Mucosa of descending colon (tissue), 3 donors: ENCODE results near the gene CTSF. TPM values are rescaled to one million over a fixed set of nuclear protein-coding genes. Genes with fewer than 3 reads are reported as not detected.
"Not testable (repeated sequence)": the region's sequence is repeated elsewhere in the genome, so short reads cannot be mapped to it uniquely, and the experiment has no call there.

Source experiments
- ATAC-seq: fragments of 200-7000 bp; cut with Tn5 transposase; one replicate; pipeline ENCODE4 v1.9.1; 2020; ENCODE audit warnings: mild to moderate bottlenecking, moderate library complexity
- DNase-seq, 3 donors: peaks; one replicate each; pipeline ENCODE4 v3.0.0-alpha.2; 2020
- H3K36me3 ChIP-seq: fragments of 200-600 bp; one replicate; pipeline ENCODE4 v1.8.0; 2021; ENCODE audit warnings: low read depth, mild to moderate bottlenecking
- H3K4me1 ChIP-seq: fragments of 200-600 bp; one replicate; pipeline ENCODE4 v1.8.0; 2021; ENCODE audit warnings: low read depth, mild to moderate bottlenecking
- H3K4me3 ChIP-seq: fragments of 200-600 bp; one replicate; pipeline ENCODE4 v1.8.0; 2021; ENCODE audit warnings: mild to moderate bottlenecking
- H3K9me3 ChIP-seq: fragments of 200-600 bp; one replicate; pipeline ENCODE4 v1.8.0; 2021; ENCODE audit warnings: mild to moderate bottlenecking
- intact Hi-C, 2 donors: fragments of 100-400 bp; cut with DNase I in 1 of 2; cut with micrococcal nuclease in 1 of 2; formaldehyde crosslinking; loops; one replicate each; pipeline versions ENCODE4 v1.11.0 to v1.11.1; 2022; cut with DNase I, micrococcal nuclease
- total RNA-seq, 3 donors: library from RNA; stranded (reverse); fragmentation: NEBNext Ultra II Directional in 2 of 3; extraction: Animal tissue kit (Norgen Biotek cat#: 25700) in 2 of 3; gene quantifications; one replicate each; pipeline versions ENCODE4 v1.2.1 to v1.2.4, GENCODE V29; 2021 to 2023
- TF ChIP-seq, protein P1 (sequence below): fragments of 200-600 bp; IDR thresholded peaks from one replicate; pipeline ENCODE4 v1.8.0; 2022; ENCODE audit warnings: antibody characterized with exemption, mild to moderate bottlenecking
- donor health status: DM: no; HTN: no; CAD: no; lungs with moderate emphysema.
- donor health status: DM: no; HTN: no; CAD: no.
- donor health status: DM: no; HTN: yes; CAD: no.

The CTSF gene
- total RNA-seq, 3 donors from 2014 or later = 5.8 to 84.3 (median 8.3) TPM

DNA sequence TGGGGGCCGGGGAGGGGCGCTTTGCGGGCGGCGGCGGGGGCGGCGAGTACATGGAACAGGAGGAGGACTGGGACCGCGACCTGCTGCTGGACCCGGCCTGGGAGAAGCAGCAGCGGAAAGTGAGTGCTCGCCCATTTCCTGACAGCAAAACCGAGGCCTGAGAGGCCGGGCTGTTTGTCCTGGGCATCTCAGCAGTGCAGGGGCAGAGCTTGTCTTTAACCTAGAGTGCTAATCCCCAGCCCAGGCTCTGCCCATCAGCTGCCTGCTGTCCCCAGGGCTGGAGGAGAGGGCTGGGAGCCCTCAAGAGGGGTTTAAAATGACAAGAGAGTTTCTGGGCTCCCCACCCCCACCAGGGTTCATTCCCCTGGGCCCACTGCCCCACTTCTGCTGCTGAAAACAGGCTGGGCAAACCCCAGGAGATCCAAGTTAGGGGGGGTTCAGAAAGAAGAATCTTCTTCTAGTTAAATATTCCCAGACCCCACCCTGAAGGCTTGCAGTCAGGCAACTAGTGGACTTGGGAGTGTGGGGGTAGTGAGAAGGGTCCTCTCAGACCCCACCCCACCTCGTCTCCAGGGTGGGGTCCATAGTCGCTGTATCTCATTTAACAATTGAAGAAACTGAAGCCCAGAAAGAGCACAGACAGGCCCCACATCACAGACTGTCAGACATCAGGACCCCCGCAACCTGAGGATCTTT, 21.3 kb downstream of the CTSF start:
- DNase-seq (no peak), ATAC-seq (no peak)
- H3K4me3 ChIP-seq = no peak overlapping the region
- no peaks in the 10 kb centered on the region for H3K9me3 ChIP-seq
- H3K36me3 ChIP-seq = no peaks in the 10 kb centered on the region
- TF ChIP-seq, protein P1, sequence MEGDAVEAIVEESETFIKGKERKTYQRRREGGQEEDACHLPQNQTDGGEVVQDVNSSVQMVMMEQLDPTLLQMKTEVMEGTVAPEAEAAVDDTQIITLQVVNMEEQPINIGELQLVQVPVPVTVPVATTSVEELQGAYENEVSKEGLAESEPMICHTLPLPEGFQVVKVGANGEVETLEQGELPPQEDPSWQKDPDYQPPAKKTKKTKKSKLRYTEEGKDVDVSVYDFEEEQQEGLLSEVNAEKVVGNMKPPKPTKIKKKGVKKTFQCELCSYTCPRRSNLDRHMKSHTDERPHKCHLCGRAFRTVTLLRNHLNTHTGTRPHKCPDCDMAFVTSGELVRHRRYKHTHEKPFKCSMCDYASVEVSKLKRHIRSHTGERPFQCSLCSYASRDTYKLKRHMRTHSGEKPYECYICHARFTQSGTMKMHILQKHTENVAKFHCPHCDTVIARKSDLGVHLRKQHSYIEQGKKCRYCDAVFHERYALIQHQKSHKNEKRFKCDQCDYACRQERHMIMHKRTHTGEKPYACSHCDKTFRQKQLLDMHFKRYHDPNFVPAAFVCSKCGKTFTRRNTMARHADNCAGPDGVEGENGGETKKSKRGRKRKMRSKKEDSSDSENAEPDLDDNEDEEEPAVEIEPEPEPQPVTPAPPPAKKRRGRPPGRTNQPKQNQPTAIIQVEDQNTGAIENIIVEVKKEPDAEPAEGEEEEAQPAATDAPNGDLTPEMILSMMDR = no peak
- H3K4me1 ChIP-seq = peaks cover 25% of the 10 kb centered on the region
- intact Hi-C loops = no loop called here

DNA sequence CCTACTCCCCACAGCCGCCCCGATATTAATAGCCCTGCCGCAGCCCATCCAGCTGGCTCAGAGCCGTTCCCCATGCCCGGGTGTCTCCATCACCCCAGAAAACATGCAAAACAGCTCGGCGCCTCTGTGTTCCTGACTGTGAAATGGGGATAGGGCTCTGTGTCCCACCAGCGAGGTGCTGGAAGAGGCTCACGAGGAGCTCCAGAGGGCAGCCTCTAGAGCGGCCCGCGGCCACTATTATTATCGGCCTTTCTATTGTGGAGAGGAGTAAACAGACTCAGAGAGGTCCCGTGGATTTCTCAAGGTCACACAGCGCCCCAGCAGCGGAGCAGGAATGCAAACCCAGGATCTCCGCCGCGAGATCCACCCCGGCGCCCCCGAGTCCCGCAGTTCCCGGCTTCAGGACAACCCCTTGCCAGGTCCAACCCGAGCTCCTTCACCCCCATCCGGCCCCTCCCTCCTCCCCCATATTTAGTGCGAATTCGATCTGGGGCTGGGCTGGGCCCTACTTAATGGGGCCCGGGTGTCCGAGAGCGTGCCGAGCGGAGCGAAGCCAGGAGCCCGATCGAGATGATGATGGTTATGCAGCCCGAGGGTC, 21.9 kb downstream of the CTSF start, which contains the start of gene ACTN3:
Gene ACTN3 (plus strand): TSS at position 536 of the 598 bp plus-strand sequence. CDS start 35 bp downstream, at position 571.
- H3K9me3 ChIP-seq = no peaks in the 10 kb centered on the region
- TF ChIP-seq, protein P1 = no peak
- no peak for ATAC-seq
- H3K36me3 ChIP-seq = no peaks in the 10 kb centered on the region
- H3K4me3 ChIP-seq = peak within 1 kb of the TSS; percentile 68
- intact Hi-C loops = no loop called here
- H3K4me1 ChIP-seq = peaks cover 25% of the 10 kb centered on the region
- DNase-seq = peak; percentile 27 to 70 (median 56)

DNA sequence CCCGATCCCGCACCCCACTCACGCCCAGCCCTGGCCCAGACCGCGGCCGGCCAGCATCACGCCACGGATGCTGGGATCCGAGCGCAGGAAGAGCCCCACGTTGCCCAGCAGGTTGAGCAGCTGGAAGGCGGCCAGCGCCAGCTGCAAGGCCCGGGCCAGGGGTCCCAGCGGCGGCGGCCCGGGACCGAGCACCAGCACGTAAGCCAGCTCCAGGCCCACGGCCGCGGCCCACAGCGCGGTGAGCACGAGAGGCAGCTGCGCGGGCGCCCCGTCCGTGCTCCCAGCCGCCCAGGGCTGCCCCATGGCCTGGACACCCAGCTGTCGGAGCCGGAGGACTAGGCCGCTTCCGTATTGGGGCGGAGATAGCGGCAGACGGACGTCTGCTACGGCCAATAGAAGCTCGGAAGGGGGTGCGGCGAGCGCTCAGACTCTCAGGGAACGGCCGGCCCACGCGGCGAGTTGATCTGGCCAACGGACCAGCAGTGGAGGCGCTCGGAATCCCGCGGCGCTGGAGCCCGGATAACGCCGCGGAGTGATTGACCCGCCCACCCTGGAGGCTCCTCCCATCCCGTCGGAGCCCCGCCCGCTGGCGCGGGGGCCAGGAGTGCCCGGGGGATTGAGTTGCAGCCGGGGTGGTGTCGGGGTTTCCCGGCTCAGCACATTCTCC, 22.6 kb downstream of the CTSF start, which contains the start of gene ZDHHC24:
Gene ZDHHC24 (minus strand): TSS at position 348 of the 667 bp plus-strand sequence. CDS start 45 bp downstream, at position 303.
- TF ChIP-seq, protein P1 = no peak
- Histone ChIP-seq H3K4me1 (peaks cover 25% of the 10 kb centered on the region), H3K9me3 (no peaks in the 10 kb centered on the region), H3K36me3 (no peaks in the 10 kb centered on the region), H3K4me3 (peak within 1 kb of the TSS; percentile 68)
- intact Hi-C loops = no loop called here
- ATAC-seq (peak; percentile 97), DNase-seq (peak; percentile 96 to 98 (median 97))

DNA sequence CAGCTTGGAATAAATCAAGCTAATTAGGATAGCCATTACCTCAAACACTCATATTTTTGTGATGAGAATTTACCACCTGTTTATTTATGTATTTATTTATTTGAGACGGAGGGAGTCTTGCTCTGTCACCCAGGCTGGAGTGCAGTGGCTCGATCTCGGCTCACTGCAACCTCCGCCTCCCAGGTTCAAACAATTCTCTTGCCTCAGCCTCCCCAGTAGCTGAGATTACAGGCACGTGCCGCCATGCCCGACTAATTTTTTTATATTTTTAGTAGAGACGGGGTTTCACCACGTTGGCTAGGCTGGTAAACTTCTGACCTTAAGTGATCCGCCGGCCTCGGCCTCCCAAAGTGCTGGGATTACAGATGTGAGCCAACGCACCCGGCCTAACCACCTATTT, 23.5 kb downstream of the CTSF start:
- ATAC-seq, intact Hi-C loops, H3K4me3 ChIP-seq, H3K9me3 ChIP-seq, DNase-seq, H3K36me3 ChIP-seq: not testable (repeated sequence)
- H3K4me1 ChIP-seq = peaks cover 25% of the 10 kb centered on the region

DNA sequence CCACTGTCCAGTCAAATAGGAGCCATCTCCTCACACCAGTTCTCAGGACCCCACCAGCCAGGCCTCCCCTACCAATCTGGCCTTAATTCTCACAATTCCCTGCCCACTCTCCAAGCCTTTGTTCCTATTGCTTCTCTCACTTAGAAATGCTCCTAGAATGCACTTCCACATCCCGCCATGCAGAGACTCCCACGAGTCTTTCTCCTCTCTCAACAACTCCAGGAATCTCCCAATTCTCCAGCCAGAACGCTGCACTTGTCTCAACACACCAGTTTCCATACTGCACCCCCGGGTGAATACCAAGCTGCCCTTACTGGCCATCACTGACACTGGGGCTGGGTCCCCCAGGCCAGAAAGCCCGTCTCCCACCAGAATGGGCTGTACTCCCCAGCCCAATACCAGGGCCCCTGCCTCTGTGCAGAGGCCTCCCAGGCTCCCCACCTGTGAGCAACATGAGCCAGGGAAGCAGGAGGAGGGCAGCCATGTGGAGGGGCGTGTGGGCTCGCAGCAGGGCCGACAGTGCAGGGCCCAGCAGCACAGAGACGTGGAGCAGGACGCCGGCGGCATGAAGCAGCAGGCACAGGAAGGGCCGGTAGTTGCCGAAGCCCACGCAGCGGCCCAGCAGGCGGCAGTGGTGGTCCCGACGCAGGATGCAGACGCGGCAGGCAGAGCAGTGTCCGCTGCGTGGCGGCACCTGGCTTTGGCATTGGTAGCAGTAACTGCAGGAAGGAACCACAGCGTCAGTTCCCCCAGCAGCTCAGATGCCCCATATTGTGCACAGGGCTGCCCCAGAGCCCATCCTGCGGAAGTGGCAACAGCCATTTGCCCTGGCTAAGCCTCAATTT, 24.9 kb downstream of the CTSF start:
- Histone ChIP-seq H3K9me3 (no peaks in the 10 kb centered on the region), H3K4me3 (no peak overlapping the region), H3K36me3 (no peaks in the 10 kb centered on the region), H3K4me1 (peaks cover 25% of the 10 kb centered on the region)
- ATAC-seq = peak; percentile 22
- peak; percentile 38 to 85 (median 53) for DNase-seq
- intact Hi-C loops = no loop called here
- TF ChIP-seq, protein P1 = no peak
